A673 (cell line): ENCODE measurements around the gene FBLN1.
"Not testable (repeated sequence)": the region's sequence is repeated elsewhere in the genome, so short reads cannot be mapped to it uniquely, and the experiment has no call there.

Experiments
- CTCF ChIP-seq: fragments of 300-800, 200-600 bp; sonication (generic); conservative IDR thresholded peaks from 2 replicates; pipeline ENCODE4 v1.5.1; 2017; ENCODE audit warnings: low read depth, mild to moderate bottlenecking, antibody characterized with exemption, low read length, moderate library complexity, mixed read lengths
- EZH2 ChIP-seq: fragments of 200-600 bp; sonication (generic); IDR thresholded peaks from 2 replicates; pipeline ENCODE4 v1.6.1; 2017; ENCODE audit warnings: borderline replicate concordance, low read depth, mild to moderate bottlenecking, mixed read lengths, antibody characterized with exemption, low read length; ENCODE audit not compliant: poor library complexity, severe bottlenecking

- TF ChIP-seq CTCF, EZH2: not testable (repeated sequence)
Observed at GRCh38 chr22:45535835-45536234, 33.2 kb downstream of the FBLN1 start.
